ENCODE measurements around the gene NCAM1.

Gene NCAM1

DNA sequence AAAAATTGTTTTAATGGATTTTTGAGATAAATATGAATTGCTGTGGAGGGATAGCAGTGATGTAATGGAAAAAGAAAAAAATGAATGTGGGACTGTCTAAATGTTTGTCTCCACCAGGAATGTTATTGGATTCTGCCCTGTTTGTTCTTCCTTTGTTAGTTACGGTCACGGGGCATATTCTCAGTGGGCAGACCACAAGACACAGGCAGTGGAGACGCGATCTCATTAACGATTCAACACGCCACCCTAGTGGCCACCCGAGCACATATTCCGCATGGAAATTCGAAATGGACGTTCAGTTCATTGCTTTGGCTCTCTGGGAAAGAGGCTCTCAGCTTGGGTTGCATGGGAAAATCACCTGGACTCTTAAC lies 201.4 kb downstream of the NCAM1 start:
- WGBS (ENCODE audit: extremely low coverage, insufficient coverage, low lambda C conversion rate): no CpG with 5 or more reads among the region's 10 CpGs
- H4K5ac ChIP-seq (ENCODE audit: low read length): no peak overlapping the region
- H3K4me1 ChIP-seq (ENCODE audit: control insufficient read depth, low read depth, low read length): no peaks in the 10 kb centered on the region
- H3K23ac ChIP-seq (ENCODE audit: low read length): no peak overlapping the region
- DNase-seq: no peak
- no peak overlapping the region for H3K27ac ChIP-seq (ENCODE audit: low read depth, low read length)
- no peak overlapping the region for H3K4me3 ChIP-seq (ENCODE audit: low read length)
- no peak overlapping the region for H2AK5ac ChIP-seq (ENCODE audit: low read length)
- H3K4me2 ChIP-seq (ENCODE audit: low read length): no peak overlapping the region
- H4K8ac ChIP-seq (ENCODE audit: low read depth, low read length): no peak overlapping the region
- no peak overlapping the region for H3K9ac ChIP-seq (ENCODE audit: low read length)
- H3K18ac ChIP-seq (ENCODE audit: low read length): no peak overlapping the region
- no peak overlapping the region for H3K4ac ChIP-seq (ENCODE audit: low read depth, low read length)
- no peak overlapping the region for H2BK15ac ChIP-seq (replicated peaks; ENCODE audit: low read depth)
- no peak overlapping the region for H2BK120ac ChIP-seq (ENCODE audit: low read depth, low read length)
- H2BK5ac ChIP-seq (ENCODE audit: low read length): no peak overlapping the region
- H3K79me1 ChIP-seq (ENCODE audit: low read length): no peaks in the 10 kb centered on the region
- no peaks in the 10 kb centered on the region for H3K79me2 ChIP-seq (ENCODE audit: control insufficient read depth, insufficient read depth, low read length)
- no peaks in the 10 kb centered on the region for H3K27me3 ChIP-seq (ENCODE audit: insufficient read depth, low read length, poor library complexity)
- H3K56ac ChIP-seq (ENCODE audit: low read length): no peak overlapping the region
- no peaks in the 10 kb centered on the region for H3K36me3 ChIP-seq (ENCODE audit: control insufficient read depth, insufficient read depth, low read length)

GRCh38 chr11:113163291-113164030 lies 202.2 kb downstream of the NCAM1 start:
- Histone ChIP-seq H3K27me3 (ENCODE audit: insufficient read depth, low read length, poor library complexity) (no peaks in the 10 kb centered on the region), H3K4me1 (ENCODE audit: control insufficient read depth, low read depth, low read length) (no peaks in the 10 kb centered on the region), H3K56ac (ENCODE audit: low read length) (no peak overlapping the region), H3K18ac (ENCODE audit: low read length) (no peak overlapping the region), H2BK15ac (replicated peaks; ENCODE audit: low read depth) (no peak overlapping the region), H2AK5ac (ENCODE audit: low read length) (no peak overlapping the region), H3K9ac (ENCODE audit: low read length) (no peak overlapping the region), H3K36me3 (ENCODE audit: control insufficient read depth, insufficient read depth, low read length) (no peaks in the 10 kb centered on the region), H3K23ac (ENCODE audit: low read length) (no peak overlapping the region), H3K4ac (ENCODE audit: low read depth, low read length) (no peak overlapping the region), H4K5ac (ENCODE audit: low read length) (no peak overlapping the region), H3K27ac (ENCODE audit: low read depth, low read length) (no peak overlapping the region), H2BK120ac (ENCODE audit: low read depth, low read length) (no peak overlapping the region), H3K79me2 (ENCODE audit: control insufficient read depth, insufficient read depth, low read length) (no peaks in the 10 kb centered on the region), H3K4me3 (ENCODE audit: low read length) (no peak overlapping the region), H4K8ac (ENCODE audit: low read depth, low read length) (no peak overlapping the region), H3K4me2 (ENCODE audit: low read length) (no peak overlapping the region), H3K79me1 (ENCODE audit: low read length) (no peaks in the 10 kb centered on the region), H2BK5ac (ENCODE audit: low read length) (no peak overlapping the region)
- no CpG with 5 or more reads among the region's 9 CpGs for WGBS (ENCODE audit: extremely low coverage, insufficient coverage, low lambda C conversion rate)
- no peak for DNase-seq

GRCh38 chr11:113166280-113166679 lies 205.1 kb downstream of the NCAM1 start:
- H3K9ac ChIP-seq (ENCODE audit: low read length): no peak overlapping the region
- H3K27ac ChIP-seq (ENCODE audit: low read depth, low read length): no peak overlapping the region
- DNase-seq: no peak
- H3K23ac ChIP-seq (ENCODE audit: low read length): no peak overlapping the region
- WGBS (ENCODE audit: extremely low coverage, insufficient coverage, low lambda C conversion rate): no CpG with 5 or more reads among the region's 3 CpGs
- H3K4ac ChIP-seq (ENCODE audit: low read depth, low read length): no peak overlapping the region
- H3K27me3 ChIP-seq (ENCODE audit: insufficient read depth, low read length, poor library complexity): no peaks in the 10 kb centered on the region
- no peak overlapping the region for H2AK5ac ChIP-seq (ENCODE audit: low read length)
- H3K56ac ChIP-seq (ENCODE audit: low read length): no peak overlapping the region
- H3K4me2 ChIP-seq (ENCODE audit: low read length): no peak overlapping the region
- no peaks in the 10 kb centered on the region for H3K79me2 ChIP-seq (ENCODE audit: control insufficient read depth, insufficient read depth, low read length)
- no peaks in the 10 kb centered on the region for H3K4me1 ChIP-seq (ENCODE audit: control insufficient read depth, low read depth, low read length)
- H2BK15ac ChIP-seq (replicated peaks; ENCODE audit: low read depth): no peak overlapping the region
- no peak overlapping the region for H4K8ac ChIP-seq (ENCODE audit: low read depth, low read length)
- H2BK5ac ChIP-seq (ENCODE audit: low read length): no peak overlapping the region
- no peak overlapping the region for H2BK120ac ChIP-seq (ENCODE audit: low read depth, low read length)
- H3K79me1 ChIP-seq (ENCODE audit: low read length): no peaks in the 10 kb centered on the region
- no peaks in the 10 kb centered on the region for H3K36me3 ChIP-seq (ENCODE audit: control insufficient read depth, insufficient read depth, low read length)
- H3K18ac ChIP-seq (ENCODE audit: low read length): no peak overlapping the region
- no peak overlapping the region for H3K4me3 ChIP-seq (ENCODE audit: low read length)
- no peak overlapping the region for H4K5ac ChIP-seq (ENCODE audit: low read length)

- Histone ChIP-seq H2BK120ac (ENCODE audit: low read depth, low read length) (no peak overlapping the region), H3K27me3 (ENCODE audit: insufficient read depth, low read length, poor library complexity) (no peaks in the 10 kb centered on the region), H3K36me3 (ENCODE audit: control insufficient read depth, insufficient read depth, low read length) (no peaks in the 10 kb centered on the region), H3K23ac (ENCODE audit: low read length) (no peak overlapping the region), H3K4me3 (ENCODE audit: low read length) (no peak overlapping the region), H2BK5ac (ENCODE audit: low read length) (no peak overlapping the region), H3K4me2 (ENCODE audit: low read length) (no peak overlapping the region), H3K79me2 (ENCODE audit: control insufficient read depth, insufficient read depth, low read length) (no peaks in the 10 kb centered on the region), H3K18ac (ENCODE audit: low read length) (no peak overlapping the region), H3K4ac (ENCODE audit: low read depth, low read length) (no peak overlapping the region), H3K4me1 (ENCODE audit: control insufficient read depth, low read depth, low read length) (no peaks in the 10 kb centered on the region), H3K27ac (ENCODE audit: low read depth, low read length) (no peak overlapping the region), H4K8ac (ENCODE audit: low read depth, low read length) (no peak overlapping the region), H3K79me1 (ENCODE audit: low read length) (no peaks in the 10 kb centered on the region), H4K5ac (ENCODE audit: low read length) (no peak overlapping the region), H2AK5ac (ENCODE audit: low read length) (no peak overlapping the region), H3K56ac (ENCODE audit: low read length) (no peak overlapping the region), H3K9ac (ENCODE audit: low read length) (no peak overlapping the region), H2BK15ac (replicated peaks; ENCODE audit: low read depth) (no peak overlapping the region)
- DNase-seq: no peak
- no CpG with 5 or more reads among the region's 6 CpGs for WGBS (ENCODE audit: extremely low coverage, insufficient coverage, low lambda C conversion rate)
Observed at GRCh38 chr11:113167599-113167998, 206.4 kb downstream of the NCAM1 start.

- Histone ChIP-seq H2BK120ac (ENCODE audit: low read depth, low read length) (no peak overlapping the region), H2BK5ac (ENCODE audit: low read length) (no peak overlapping the region), H3K56ac (ENCODE audit: low read length) (no peak overlapping the region), H3K36me3 (ENCODE audit: control insufficient read depth, insufficient read depth, low read length) (no peaks in the 10 kb centered on the region), H4K5ac (ENCODE audit: low read length) (no peak overlapping the region), H3K27ac (ENCODE audit: low read depth, low read length) (no peak overlapping the region), H3K23ac (ENCODE audit: low read length) (no peak overlapping the region), H3K9ac (ENCODE audit: low read length) (no peak overlapping the region), H3K79me1 (ENCODE audit: low read length) (no peaks in the 10 kb centered on the region), H4K8ac (ENCODE audit: low read depth, low read length) (no peak overlapping the region), H3K4ac (ENCODE audit: low read depth, low read length) (no peak overlapping the region), H3K4me1 (ENCODE audit: control insufficient read depth, low read depth, low read length) (no peaks in the 10 kb centered on the region), H3K79me2 (ENCODE audit: control insufficient read depth, insufficient read depth, low read length) (no peaks in the 10 kb centered on the region), H3K27me3 (ENCODE audit: insufficient read depth, low read length, poor library complexity) (no peaks in the 10 kb centered on the region), H2BK15ac (replicated peaks; ENCODE audit: low read depth) (no peak overlapping the region), H2AK5ac (ENCODE audit: low read length) (no peak overlapping the region), H3K18ac (ENCODE audit: low read length) (no peak overlapping the region), H3K4me2 (ENCODE audit: low read length) (no peak overlapping the region), H3K4me3 (ENCODE audit: low read length) (no peak overlapping the region)
- DNase-seq: no peak
- no CpG with 5 or more reads among the region's 13 CpGs for WGBS (ENCODE audit: extremely low coverage, insufficient coverage, low lambda C conversion rate)
Observed at GRCh38 chr11:113168354-113169342, 207.4 kb downstream of the NCAM1 start.

Data from mesendoderm (in vitro differentiated cells).